SK-N-MC (cell line): ENCODE results near the gene HM13.

Experiments
- EZH2 ChIP-seq: fragments of 200-600 bp; sonication (generic); IDR thresholded peaks from one replicate; pipeline ENCODE4 v1.6.1; 2017; ENCODE audit warnings: antibody characterized with exemption
- FOXP2 ChIP-seq: optimal IDR thresholded peaks from 2 replicates; pipeline ENCODE3; 2011; ENCODE audit warnings: mild to moderate bottlenecking, moderate library complexity; ENCODE audit not compliant: insufficient read depth; ENCODE audit errors: extremely low read length, control extremely low read depth
- POLR2AphosphoS5 ChIP-seq: IDR thresholded peaks from 2 replicates; pipeline ENCODE4 v1.6.1; 2012; ENCODE audit warnings: mild to moderate bottlenecking, low read depth, low read length, borderline replicate concordance

- TF ChIP-seq POLR2AphosphoS5: no peak
- TF ChIP-seq EZH2: no peak
- no peak for TF ChIP-seq FOXP2
These were observed 103.3 kb downstream of the HM13 start for GRCh38 chr20:31617432-31618104.
